Stomach (tissue), 9 donors: ENCODE results near the gene BSPRY. TPM values are rescaled to one million over a fixed set of nuclear protein-coding genes. Genes with fewer than 3 reads are reported as not detected.

Experiments
- DNase-seq, 2 donors: peaks; one replicate each; pipeline versions ENCODE4 v3.0.0 to v3.0.0-alpha.2; 2013 to 2019
- H3K27ac ChIP-seq, 5 donors: fragments of 200-600 bp in 4 of 5; sonication (generic) in 4 of 5; one replicate each; pipeline ENCODE4 v1.5.1; 2013 to 2019; ENCODE audit warnings: mild to moderate bottlenecking in 1 of 5, moderate library complexity in 1 of 5
- H3K27me3 ChIP-seq, 3 donors: fragments of 200-600 bp; sonication (generic); one replicate each; pipeline ENCODE4 v1.5.1; 2017 to 2019; ENCODE audit warnings: mixed run types in 1 of 3
- H3K36me3 ChIP-seq, 4 donors: fragments of 200-600 bp; sonication (generic); 1 replicate in 3 of 4; 2 replicates in 1 of 4; pipeline ENCODE4 v1.5.1; 2016 to 2019
- H3K4me1 ChIP-seq, 4 donors: fragments of 200-600 bp; sonication (generic); one replicate each; pipeline ENCODE4 v1.5.1; 2016 to 2019
- H3K4me3 ChIP-seq, 4 donors: fragments of 200-600 bp; sonication (generic) in 3 of 4; one replicate each; pipeline ENCODE4 v1.5.1; 2016 to 2019; ENCODE audit warnings: mild to moderate bottlenecking in 1 of 4
- H3K9me3 ChIP-seq, 4 donors: fragments of 200-600 bp; sonication (generic); one replicate each; pipeline ENCODE4 v1.5.1; 2016 to 2019
- CTCF ChIP-seq, 7 experiments: fragments of 450-650 bp in 4 of 7; fragments of 200-600 bp in 3 of 7; sonication (generic) in 3 of 7; IDR thresholded peaks; one replicate each; pipeline ENCODE4 v1.5.1; 2016 to 2019; ENCODE audit warnings: antibody characterized with exemption in 7 of 7, control low read depth in 2 of 7, mild to moderate bottlenecking in 1 of 7
- EP300 ChIP-seq: sonication (generic); formaldehyde crosslinking; IDR thresholded peaks from one replicate; pipeline ENCODE4 v1.6.1; 2017; ENCODE audit warnings: antibody characterized with exemption
- POLR2A ChIP-seq, 4 donors: fragments of 450-650 bp; IDR thresholded peaks; one replicate each; pipeline ENCODE4 v1.6.1; 2016; ENCODE audit warnings: antibody characterized with exemption in 4 of 4, control low read depth in 2 of 4, mild to moderate bottlenecking in 1 of 4, moderate library complexity in 1 of 4
- POLR2AphosphoS5 ChIP-seq, 3 donors: sonication (generic); formaldehyde crosslinking; IDR thresholded peaks; one replicate each; pipeline ENCODE4 v1.6.1; 2016; ENCODE audit warnings: antibody characterized with exemption in 3 of 3
- WGBS, 5 donors: extraction: QIAGEN DNeasy Blood & Tissue Kit in 3 of 5; methylation state at CpG; one replicate each; pipeline versions ENCODE4 v1.1.5 to v1.1.7; 2013 to 2018; 5-methylcytosine and 5-hydroxymethylcytosine counted together
- intact Hi-C: fragments of 100-400 bp; cut with DNase I; formaldehyde crosslinking; loops from one replicate; pipeline ENCODE4 v1.15.1; 2023; ENCODE audit warnings: low total_unique reads
- polyA plus RNA-seq, 3 donors: library from polyadenylated mRNA; stranded (reverse); fragments of 200-250 nt; gene quantifications; one replicate each; pipeline ENCODE4 v1.2.3, GENCODE V29; 2013
- total RNA-seq, 5 donors: library from RNA; depleted of rRNA; stranded (reverse); fragments of >200 nt; gene quantifications; one replicate each; pipeline versions ENCODE4 v1.1.0 to v1.2.3, GENCODE V29; 2014 to 2016
- donor health status: healthy with polysubstance abuse.
- donor health status: Bipolar disorder and iron deficiency.
- donor health status: healthy.

BSPRY gene
- total and polyA plus RNA-seq, 8 donors: 2.2 to 60.3 (median 20.0) TPM

GRCh38 chr9:113302792-113303418 is 46.4 kb upstream of the BSPRY start, which contains the start of gene RNF183:
Gene RNF183 (minus strand): TSS chr9:113303376. CDS start chr9:113298184, 5,192 bp downstream.
- intact Hi-C loops: no loop called here
- WGBS, 5 donors: 31 to 58% (median 44%) methylated on average over 17 to 25 of the region's 25 CpGs
- DNase-seq: peak; percentile 65 to 88
- H3K4me3 ChIP-seq: peak within 1 kb of the TSS in 2 of 4 donors; percentile 12 to 40
- peaks cover 0 to 13% (median 0%) of the 10 kb centered on the region in 3 donors for H3K27me3 ChIP-seq
- no peaks in the 10 kb centered on the region for H3K9me3 ChIP-seq
- no peaks in the 10 kb centered on the region for H3K36me3 ChIP-seq
- peak within 1 kb of the TSS in 3 of 5 donors; percentile 15 to 75 (median 45) for H3K27ac ChIP-seq
- peaks cover 0 to 13% (median 8%) of the 10 kb centered on the region in 4 donors for H3K4me1 ChIP-seq
- TF ChIP-seq POLR2AphosphoS5 (IDR thresholded peaks at IDR 0.05) (peak in 2 of 3 donors; percentile 40 to 61), EP300 (no peak), POLR2A (IDR thresholded peaks at IDR 0.05) (no peak)

- H3K9me3 ChIP-seq: no peaks in the 10 kb centered on the region
- H3K4me1 ChIP-seq: peaks cover 0 to 5% (median 0%) of the 10 kb centered on the region in 4 donors
- 77 to 97% (median 81%) methylated on average over 1 of the region's 1 CpG for WGBS, 5 donors
- no peak overlapping the region for H3K4me3 ChIP-seq
- intact Hi-C loops: no loop called here
- H3K27ac ChIP-seq: no peak overlapping the region
- H3K27me3 ChIP-seq: peaks cover 0 to 13% (median 0%) of the 10 kb centered on the region in 3 donors
- TF ChIP-seq POLR2AphosphoS5 (IDR thresholded peaks at IDR 0.05) (no peak), POLR2A (IDR thresholded peaks at IDR 0.05) (no peak), EP300 (no peak)
- DNase-seq: no peak
- H3K36me3 ChIP-seq: no peaks in the 10 kb centered on the region
These were observed 42.8 kb upstream of the BSPRY start for GRCh38 chr9:113306566-113306965.

GRCh38 chr9:113307396-113307975 is 41.9 kb upstream of the BSPRY start:
- H3K4me3 ChIP-seq: no peak overlapping the region
- no peaks in the 10 kb centered on the region for H3K36me3 ChIP-seq
- H3K27me3 ChIP-seq: peaks cover 0 to 13% (median 0%) of the 10 kb centered on the region in 3 donors
- TF ChIP-seq EP300 (no peak), POLR2AphosphoS5 (IDR thresholded peaks at IDR 0.05) (no peak), POLR2A (IDR thresholded peaks at IDR 0.05) (no peak), CTCF (IDR thresholded peaks at IDR 0.05) (no peak)
- H3K27ac ChIP-seq: no peak overlapping the region
- WGBS, 5 donors: 61 to 72% (median 67%) methylated on average over 6 to 8 of the region's 8 CpGs
- intact Hi-C loops: no loop called here
- no peak for DNase-seq
- H3K4me1 ChIP-seq: peaks cover 0 to 2% (median 0%) of the 10 kb centered on the region in 4 donors
- no peaks in the 10 kb centered on the region for H3K9me3 ChIP-seq

- 5 to 13% (median 9%) methylated on average over 2 of the region's 2 CpGs for WGBS, 5 donors
- TF ChIP-seq CTCF (IDR thresholded peaks at IDR 0.05): peak in 5 of 7 experiments; percentile 31 to 57 (median 43)
- TF ChIP-seq EP300: no peak
- no peak for TF ChIP-seq POLR2AphosphoS5 (IDR thresholded peaks at IDR 0.05)
- no peak for TF ChIP-seq POLR2A (IDR thresholded peaks at IDR 0.05)
These were observed 40.0 kb upstream of the BSPRY start for GRCh38 chr9:113309204-113309813.

GRCh38 chr9:113310538-113310937 is 38.8 kb upstream of the BSPRY start:
- Histone ChIP-seq H3K27ac (no peak overlapping the region), H3K36me3 (peaks cover 0 to 8% (median 0%) of the 10 kb centered on the region in 4 donors), H3K9me3 (no peaks in the 10 kb centered on the region), H3K27me3 (peaks cover 0 to 13% (median 0%) of the 10 kb centered on the region in 3 donors), H3K4me3 (no peak overlapping the region), H3K4me1 (no peaks in the 10 kb centered on the region)
- TF ChIP-seq POLR2AphosphoS5 (IDR thresholded peaks at IDR 0.05) (no peak), CTCF (IDR thresholded peaks at IDR 0.05) (no peak), POLR2A (IDR thresholded peaks at IDR 0.05) (no peak), EP300 (no peak)
- WGBS, 5 donors: 34 to 65% (median 57%) methylated on average over 3 of the region's 3 CpGs
- DNase-seq: no peak
- intact Hi-C loops: no loop called here

More at GRCh38 chr9:113309204-113309813, 40.0 kb upstream of the BSPRY start:
- Histone ChIP-seq H3K27me3 (peaks cover 0 to 13% (median 0%) of the 10 kb centered on the region in 3 donors), H3K4me1 (no peaks in the 10 kb centered on the region), H3K27ac (no peak overlapping the region), H3K9me3 (no peaks in the 10 kb centered on the region), H3K36me3 (no peaks in the 10 kb centered on the region), H3K4me3 (no peak overlapping the region)
- intact Hi-C loops: no loop called here
- DNase-seq: peak; percentile 28 to 72
